RKO (cell line): ENCODE measurements around the gene LGI1.
"Not testable (repeated sequence)": the region's sequence is repeated elsewhere in the genome, so short reads cannot be mapped to it uniquely, and the experiment has no call there.

ENCODE experiments used
- DNase-seq: peaks from one replicate; pipeline ENCODE4 v3.0.0-alpha.2; 2016; ENCODE audit warnings: low spot score

The LGI1 gene

GRCh38 chr10:93807371-93807770, 49.6 kb downstream of the LGI1 start:
- no peak for DNase-seq

- no peak for DNase-seq
These were observed 55.1 kb downstream of the LGI1 start for GRCh38 chr10:93812659-93813338.

- DNase-seq, result peak; percentile 65
These were observed 56.0 kb downstream of the LGI1 start for GRCh38 chr10:93813507-93814465.

- no peak for DNase-seq
These were observed 57.8 kb downstream of the LGI1 start for GRCh38 chr10:93815304-93816096.

DNA sequence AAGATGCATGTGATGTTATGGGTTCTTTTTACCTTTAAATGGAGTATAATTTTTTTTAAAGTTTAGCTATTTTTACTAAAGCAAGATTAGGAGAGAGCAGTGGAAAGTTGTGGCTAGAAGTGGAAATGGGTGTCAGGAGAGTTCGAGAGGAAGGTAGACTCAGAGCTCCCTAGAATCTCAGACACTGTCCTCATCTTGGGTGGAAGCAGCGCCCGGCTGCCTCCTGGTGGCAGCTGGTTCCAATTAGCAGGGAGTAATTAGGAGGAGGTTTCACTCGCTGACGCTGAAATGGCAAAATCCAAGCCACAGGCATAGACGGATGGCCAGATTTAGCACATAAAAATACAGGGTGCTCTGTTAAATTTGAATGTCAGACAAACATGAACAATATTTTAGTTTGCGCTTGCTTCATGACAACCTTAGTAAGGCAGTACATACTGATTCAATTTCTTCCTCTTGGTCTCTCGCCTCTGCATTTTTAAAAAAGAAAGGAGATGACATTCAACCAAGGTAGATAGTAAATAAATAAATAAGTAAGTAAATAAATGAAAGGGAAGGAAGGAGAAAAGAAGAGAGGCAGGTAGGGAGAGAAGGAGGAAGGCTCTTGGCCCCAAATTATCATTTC, 58.5 kb downstream of the LGI1 start:
- peak; percentile 46 for DNase-seq

DNA sequence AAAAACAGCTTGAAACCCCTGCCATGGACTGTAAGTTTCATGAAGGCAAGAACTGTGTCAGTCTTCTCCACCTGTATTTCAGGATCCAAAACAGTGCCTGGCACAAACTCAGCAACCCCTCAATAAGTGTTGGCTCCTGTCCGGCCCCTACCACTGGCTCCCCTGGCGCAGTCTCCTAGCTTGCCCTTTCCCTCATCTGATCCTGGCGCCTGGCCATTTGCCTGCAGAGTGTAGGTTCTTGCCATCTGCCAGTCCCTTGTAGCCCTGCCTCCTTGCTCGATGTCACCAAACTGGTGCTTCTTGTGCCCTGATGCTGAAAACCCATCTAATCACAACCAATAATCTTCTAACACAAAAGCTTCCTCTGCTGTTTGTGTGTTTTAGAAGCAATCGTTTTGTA, 60.4 kb downstream of the LGI1 start:
- no peak for DNase-seq

GRCh38 chr10:93819520-93819919, 61.8 kb downstream of the LGI1 start:
- DNase-seq, result no peak

DNA sequence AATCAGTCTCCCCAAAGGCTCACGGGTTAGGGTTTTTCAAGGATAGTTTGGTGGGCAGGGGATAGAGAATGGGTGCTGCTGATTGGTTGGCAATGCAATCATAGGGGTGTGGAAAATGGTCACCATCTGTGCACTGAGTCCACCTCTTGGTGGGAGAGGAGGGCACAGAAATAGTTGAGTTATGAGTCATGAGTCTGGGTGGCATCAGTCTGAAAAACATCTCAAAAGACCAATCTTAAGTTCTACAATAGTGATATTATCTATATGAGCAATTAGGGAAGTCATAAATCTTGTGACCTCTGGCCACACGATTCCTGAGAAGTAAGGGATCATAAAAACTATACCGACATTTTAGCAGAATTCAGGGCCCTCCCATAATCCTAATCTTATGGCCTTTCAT, 62.7 kb downstream of the LGI1 start:
- DNase-seq, result no peak

- peak; percentile 63 for DNase-seq
These were observed 63.5 kb downstream of the LGI1 start for GRCh38 chr10:93821051-93821772.

DNA sequence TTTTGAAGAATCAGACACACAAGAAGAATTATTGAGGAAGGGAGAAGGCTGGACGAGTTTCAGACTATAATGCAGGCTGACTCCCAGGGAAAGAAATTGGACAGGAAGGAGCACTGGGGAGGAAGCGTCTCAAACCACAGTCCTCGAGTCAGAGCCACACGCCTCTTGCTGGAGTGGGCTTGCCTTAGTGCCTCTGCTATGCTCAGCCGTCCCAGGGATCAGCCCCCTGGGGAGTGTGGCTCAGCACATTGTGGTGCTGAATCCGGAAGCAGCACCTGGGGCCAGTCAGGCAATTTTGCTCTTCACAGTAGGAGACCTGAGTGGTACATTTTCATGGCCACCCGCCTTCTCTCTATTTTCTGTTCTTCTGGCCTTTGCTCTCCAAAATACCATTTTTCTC, 68.6 kb downstream of the LGI1 start:
- no peak for DNase-seq

DNA sequence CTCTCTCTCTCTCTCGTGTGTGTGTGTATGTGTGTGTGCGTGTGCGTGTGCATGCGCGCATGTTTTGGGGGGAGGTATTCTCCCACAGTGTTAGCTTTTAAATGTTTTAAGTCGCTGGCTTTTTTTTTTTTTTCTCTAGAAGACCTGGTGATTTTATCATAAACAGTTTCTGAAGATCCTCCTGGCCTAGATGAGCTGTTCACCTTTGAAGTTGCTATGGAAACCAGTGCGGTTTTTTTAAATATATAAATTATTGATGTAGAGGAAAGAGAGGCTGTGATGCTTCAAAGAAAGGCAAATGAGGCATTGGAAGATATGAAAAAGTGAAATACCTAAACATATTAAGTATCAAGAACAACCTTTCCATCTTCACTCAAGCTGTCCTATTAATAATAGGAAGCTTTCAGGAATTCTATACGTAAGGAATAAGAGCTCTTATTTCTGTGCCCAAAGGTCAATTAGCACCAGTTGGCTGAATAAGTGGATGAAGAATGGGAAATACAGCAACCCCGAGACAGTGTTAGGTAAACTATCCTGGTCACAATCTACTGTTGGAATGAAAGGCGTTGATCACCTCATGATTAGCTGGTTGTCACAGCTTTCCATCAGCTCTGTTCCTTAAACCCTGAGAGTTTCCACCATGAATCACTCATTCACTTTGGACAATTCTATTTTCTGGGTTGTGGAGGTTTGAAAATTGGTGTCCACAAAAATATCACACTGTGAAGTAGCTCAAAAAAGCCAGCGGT, 69.5 kb downstream of the LGI1 start:
- no peak for DNase-seq

- not testable (repeated sequence) for DNase-seq
These were observed 73.3 kb downstream of the LGI1 start for GRCh38 chr10:93831065-93831464.

GRCh38 chr10:93835770-93836169, 78.0 kb downstream of the LGI1 start:
- no peak for DNase-seq

DNA sequence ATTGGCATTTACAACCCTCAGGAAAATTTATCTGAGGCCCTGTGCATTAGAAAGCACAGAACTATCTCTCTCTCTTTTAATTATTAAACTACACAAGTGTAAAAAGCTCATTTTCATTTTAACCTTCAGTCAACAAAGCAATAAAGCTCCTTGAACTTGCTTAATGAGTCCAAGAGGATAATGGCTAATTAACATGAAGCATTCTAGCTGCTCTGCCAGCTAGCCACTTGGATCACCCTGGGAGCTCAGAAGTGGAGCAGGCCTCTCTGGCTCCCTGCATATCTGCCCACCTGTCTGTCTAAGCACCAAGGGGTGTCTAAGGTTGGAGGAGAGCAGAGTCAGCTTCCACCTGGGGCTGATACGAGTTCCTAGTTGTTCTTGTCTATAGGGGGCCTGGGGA, 80.1 kb downstream of the LGI1 start:
- no peak for DNase-seq

DNA sequence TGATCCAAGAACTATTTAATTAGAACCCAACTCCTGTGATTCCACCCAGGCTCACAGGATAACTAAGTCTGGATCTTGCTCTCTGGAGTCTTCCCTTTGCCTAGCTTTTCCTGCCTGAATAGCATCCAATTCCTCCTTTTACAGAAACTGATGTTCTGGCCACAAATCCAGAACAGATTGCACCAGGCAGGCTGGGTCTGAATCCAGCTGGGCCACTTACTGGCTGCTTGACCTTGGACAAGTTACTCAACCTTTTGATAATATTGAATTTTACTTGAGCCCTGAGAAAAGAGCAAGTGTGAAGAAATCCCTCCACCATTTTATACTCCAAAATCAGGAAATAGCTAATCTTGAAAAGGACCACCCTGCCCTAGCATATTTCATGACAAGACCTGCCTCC, 80.5 kb downstream of the LGI1 start:
- no peak for DNase-seq

GRCh38 chr10:93841961-93842360, 84.2 kb downstream of the LGI1 start:
- DNase-seq, result no peak

- DNase-seq, result no peak
These were observed 87.4 kb downstream of the LGI1 start for GRCh38 chr10:93844979-93845626.
